ENCODE data around the gene USP30.
A peak's percentile ranks its signal among the peaks of the same experiment; 100 is the strongest.

USP30 gene

DNA sequence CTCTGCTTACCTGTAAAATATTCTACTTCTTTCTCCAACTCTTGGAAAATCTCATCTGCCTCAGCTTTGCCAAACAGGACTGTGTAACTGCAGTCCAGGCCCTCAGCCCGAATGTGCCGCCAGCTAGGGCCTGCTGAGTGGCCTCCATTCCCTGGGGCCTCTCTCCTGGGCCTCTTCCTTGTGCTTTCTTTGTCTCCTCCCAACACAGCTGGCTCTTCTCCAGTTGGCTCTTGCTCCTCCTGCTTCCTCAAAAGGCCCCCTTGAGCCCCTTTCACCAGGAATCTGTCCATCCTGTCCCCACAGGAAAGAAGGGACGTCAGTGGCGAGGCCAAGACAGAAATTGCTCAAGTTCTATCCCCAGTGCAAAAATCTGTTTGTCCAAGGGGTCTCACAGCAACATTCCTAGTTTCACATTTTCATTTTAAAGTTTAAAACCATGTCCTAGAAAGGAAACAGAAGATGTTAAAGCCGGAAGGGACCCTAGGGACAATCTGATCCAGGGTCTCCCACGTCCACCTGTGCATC, 40.2 kb downstream of the USP30 start:
- Histone ChIP-seq H4K20me1 (ENCODE audit: insufficient read depth, low read length) (no peaks in the 10 kb centered on the region; the same call in 1 of the 2 replicates), H3K9me3 (ENCODE audit: insufficient read depth, low read length, severe bottlenecking) (no peaks in the 10 kb centered on the region), H3K27ac (ENCODE audit: low read length) (peak overlapping the region; percentile 74), H3K4me2 (ENCODE audit: insufficient read depth, low read length) (peak overlapping the region; percentile 86), H3K4me3 (ENCODE audit: low read depth in 1 of 2, low read length in 2 of 2) (peak overlapping the region; percentile 38 to 74), H3K9ac (ENCODE audit: low read depth, low read length) (peak overlapping the region; percentile 67), H2AFZ (ENCODE audit: low read depth, low read length) (peak overlapping the region; percentile 90), H3K36me3 (ENCODE audit: insufficient read depth, low read length) (peaks cover 47% of the 10 kb centered on the region), H3K79me2 (ENCODE audit: insufficient read depth, low read length) (peaks cover 31% of the 10 kb centered on the region), H3K4me1 (ENCODE audit: insufficient read depth, low read length) (peaks cover 53% of the 10 kb centered on the region), H3K27me3 (ENCODE audit: insufficient read depth, low read length, poor library complexity) (no peaks in the 10 kb centered on the region)
- TF ChIP-seq, protein P1, sequence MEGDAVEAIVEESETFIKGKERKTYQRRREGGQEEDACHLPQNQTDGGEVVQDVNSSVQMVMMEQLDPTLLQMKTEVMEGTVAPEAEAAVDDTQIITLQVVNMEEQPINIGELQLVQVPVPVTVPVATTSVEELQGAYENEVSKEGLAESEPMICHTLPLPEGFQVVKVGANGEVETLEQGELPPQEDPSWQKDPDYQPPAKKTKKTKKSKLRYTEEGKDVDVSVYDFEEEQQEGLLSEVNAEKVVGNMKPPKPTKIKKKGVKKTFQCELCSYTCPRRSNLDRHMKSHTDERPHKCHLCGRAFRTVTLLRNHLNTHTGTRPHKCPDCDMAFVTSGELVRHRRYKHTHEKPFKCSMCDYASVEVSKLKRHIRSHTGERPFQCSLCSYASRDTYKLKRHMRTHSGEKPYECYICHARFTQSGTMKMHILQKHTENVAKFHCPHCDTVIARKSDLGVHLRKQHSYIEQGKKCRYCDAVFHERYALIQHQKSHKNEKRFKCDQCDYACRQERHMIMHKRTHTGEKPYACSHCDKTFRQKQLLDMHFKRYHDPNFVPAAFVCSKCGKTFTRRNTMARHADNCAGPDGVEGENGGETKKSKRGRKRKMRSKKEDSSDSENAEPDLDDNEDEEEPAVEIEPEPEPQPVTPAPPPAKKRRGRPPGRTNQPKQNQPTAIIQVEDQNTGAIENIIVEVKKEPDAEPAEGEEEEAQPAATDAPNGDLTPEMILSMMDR (IDR thresholded peaks at IDR 0.05; ENCODE audit: borderline replicate concordance, extremely low read depth, low read length, poor library complexity, severe bottlenecking), result no peak
- no peak for TF ChIP-seq EZH2 (IDR thresholded peaks at IDR 0.05; ENCODE audit: borderline replicate concordance, low read depth, low read length, severe bottlenecking)
- ATAC-seq (ENCODE audit: insufficient read depth, low read depth) (no peak), DNase-seq (peak; percentile 26)

DNA sequence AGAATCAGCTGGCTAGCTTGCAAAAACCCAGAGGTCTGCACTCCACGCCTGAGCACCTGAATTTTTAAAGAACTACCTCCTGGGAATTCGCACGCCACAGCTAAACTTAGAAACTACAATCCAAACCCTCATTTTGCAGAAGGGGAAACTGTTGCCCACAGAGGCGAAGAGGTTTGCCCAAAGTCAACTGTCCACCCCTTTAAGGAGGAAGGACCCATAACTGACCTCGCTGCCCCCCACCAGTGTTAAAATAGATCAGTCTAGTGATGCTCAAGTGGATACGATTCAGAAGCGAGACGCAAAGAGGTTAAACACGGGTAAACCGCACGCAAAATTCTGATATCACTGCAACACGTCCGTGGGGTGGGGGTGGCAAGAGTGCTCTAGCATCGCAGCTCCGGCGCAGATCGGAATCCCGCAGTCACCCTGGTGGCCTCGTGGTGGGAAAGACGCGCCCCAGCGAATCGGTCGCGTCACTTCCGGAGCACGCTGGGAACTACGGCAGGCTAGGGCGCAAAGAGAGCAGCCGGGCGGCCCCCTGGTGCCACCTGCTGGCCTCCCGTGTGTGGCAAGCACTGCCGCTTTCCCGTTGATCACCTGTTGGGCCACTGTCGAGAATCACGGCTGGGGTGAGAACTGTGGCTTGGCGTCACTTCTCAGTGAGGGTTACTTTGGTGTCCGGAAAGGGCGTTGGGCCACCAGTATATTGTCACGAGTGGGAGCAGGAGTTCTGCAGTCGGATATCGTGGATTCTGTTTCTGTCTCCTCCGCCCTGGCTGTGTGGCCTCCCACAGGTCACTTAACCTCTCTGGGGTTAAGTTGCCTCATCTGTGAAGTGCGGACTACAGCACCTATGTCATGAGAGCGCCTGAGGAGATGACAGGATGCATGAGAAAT, 40.9 kb downstream of the USP30 start, which contains the start of gene ALKBH2:
ALKBH2 (minus strand) TSS at position 451 of the 897 bp plus-strand sequence. CDS start 686 bp downstream, outside the sequence.
- Histone ChIP-seq H4K20me1 (ENCODE audit: insufficient read depth, low read length) (peaks cover 2% of the 10 kb centered on the region; the same call in 1 of the 2 replicates), H3K27ac (ENCODE audit: low read length) (peak within 1 kb of the TSS; percentile 74), H3K27me3 (ENCODE audit: insufficient read depth, low read length, poor library complexity) (no peaks in the 10 kb centered on the region), H2AFZ (ENCODE audit: low read depth, low read length) (peak within 1 kb of the TSS; percentile 90), H3K9ac (ENCODE audit: low read depth, low read length) (peak within 1 kb of the TSS; percentile 67), H3K79me2 (ENCODE audit: insufficient read depth, low read length) (peaks cover 34% of the 10 kb centered on the region), H3K9me3 (ENCODE audit: insufficient read depth, low read length, severe bottlenecking) (no peaks in the 10 kb centered on the region), H3K4me1 (ENCODE audit: insufficient read depth, low read length) (peaks cover 55% of the 10 kb centered on the region), H3K36me3 (ENCODE audit: insufficient read depth, low read length) (peaks cover 41% of the 10 kb centered on the region), H3K4me2 (ENCODE audit: insufficient read depth, low read length) (peak within 1 kb of the TSS; percentile 86), H3K4me3 (ENCODE audit: low read depth in 1 of 2, low read length in 2 of 2) (peak within 1 kb of the TSS; percentile 38 to 74)
- ATAC-seq (ENCODE audit: insufficient read depth, low read depth) (peak; percentile 70), DNase-seq (peak; percentile 94)
- no peak for TF ChIP-seq EZH2 (IDR thresholded peaks at IDR 0.05; ENCODE audit: borderline replicate concordance, low read depth, low read length, severe bottlenecking)
- TF ChIP-seq, protein P1 (IDR thresholded peaks at IDR 0.05; ENCODE audit: borderline replicate concordance, extremely low read depth, low read length, poor library complexity, severe bottlenecking), result peak; percentile 98

DNA sequence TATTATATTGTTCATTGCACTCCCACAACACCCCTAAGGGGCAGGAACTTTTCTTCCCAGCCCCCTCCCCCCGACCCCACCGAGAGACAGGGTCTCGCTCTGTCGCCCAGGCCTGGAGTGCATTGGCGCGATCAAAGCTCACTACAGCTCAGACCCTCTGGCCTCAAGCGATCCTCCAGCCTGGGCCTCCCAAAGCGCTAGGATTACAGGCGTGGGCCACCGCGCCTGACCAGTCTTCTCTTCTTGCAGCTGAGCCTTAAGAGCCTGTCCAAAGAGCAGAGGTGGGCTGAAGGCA, 44.7 kb downstream of the USP30 start:
- H3K27me3 ChIP-seq (ENCODE audit: insufficient read depth, low read length, poor library complexity), result no peaks in the 10 kb centered on the region
- H4K20me1 ChIP-seq (ENCODE audit: insufficient read depth, low read length), result peaks cover 28% of the 10 kb centered on the region
- H3K36me3 ChIP-seq (ENCODE audit: insufficient read depth, low read length), result peaks cover 39% of the 10 kb centered on the region
- H3K27ac ChIP-seq (ENCODE audit: low read length), result peak overlapping the region; percentile 84
- no peak for ATAC-seq (ENCODE audit: insufficient read depth, low read depth)
- H3K4me2 ChIP-seq (ENCODE audit: insufficient read depth, low read length), result peak overlapping the region; percentile 93
- TF ChIP-seq EZH2 (IDR thresholded peaks at IDR 0.05; ENCODE audit: borderline replicate concordance, low read depth, low read length, severe bottlenecking), result no peak
- TF ChIP-seq, protein P1 (IDR thresholded peaks at IDR 0.05; ENCODE audit: borderline replicate concordance, extremely low read depth, low read length, poor library complexity, severe bottlenecking), result no peak
- no peak for DNase-seq
- peaks cover 48% of the 10 kb centered on the region for H3K79me2 ChIP-seq (ENCODE audit: insufficient read depth, low read length)
- H3K4me1 ChIP-seq (ENCODE audit: insufficient read depth, low read length), result peaks cover 53% of the 10 kb centered on the region
- peak overlapping the region; percentile 94 for H2AFZ ChIP-seq (ENCODE audit: low read depth, low read length)
- H3K9me3 ChIP-seq (ENCODE audit: insufficient read depth, low read length, severe bottlenecking), result no peaks in the 10 kb centered on the region
- peak overlapping the region; percentile 68 to 82; a peak in 3 of 4 replicates for H3K4me3 ChIP-seq (ENCODE audit: low read depth in 1 of 2, low read length in 2 of 2)
- H3K9ac ChIP-seq (ENCODE audit: low read depth, low read length), result peak overlapping the region; percentile 80
